Prostate gland (tissue), 2 donors: ENCODE measurements around the gene IRS1.

Source experiments
- POLR2AphosphoS5 ChIP-seq: sonication (generic); formaldehyde crosslinking; IDR thresholded peaks from one replicate; pipeline ENCODE4 v1.6.1; 2017; ENCODE audit warnings: antibody characterized with exemption
- TF ChIP-seq, protein P1 (sequence below), 4 experiments: fragments of 200-600 bp in 2 of 4; fragments of 450-650 bp in 2 of 4; sonication (generic) in 2 of 4; IDR thresholded peaks; 1 replicate in 3 of 4; 2 replicates in 1 of 4; pipeline ENCODE4 v1.5.1; 2016 to 2019; ENCODE audit warnings: antibody characterized with exemption in 4 of 4, mild to moderate bottlenecking in 2 of 4, moderate library complexity in 2 of 4

DNA sequence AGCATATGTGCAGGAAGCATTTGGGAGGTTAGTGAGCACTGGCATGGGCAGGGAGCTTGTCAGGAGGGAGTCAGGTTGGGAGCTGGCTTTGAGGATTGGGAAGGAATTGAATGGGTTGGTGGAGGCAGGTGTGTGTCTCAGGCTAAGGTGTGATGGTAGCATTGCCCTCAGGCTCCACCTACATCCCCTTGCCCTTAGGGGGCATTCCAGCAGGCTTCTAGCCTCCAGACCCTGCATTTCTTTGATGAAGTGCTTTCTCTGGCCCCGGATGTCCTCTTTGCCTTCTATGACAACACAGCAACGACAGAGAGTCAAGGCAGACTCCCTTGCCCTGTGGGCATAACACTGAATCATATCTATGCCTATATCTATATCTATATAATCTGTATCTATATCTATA lies 49.7 kb upstream of the IRS1 start:
- no peak for TF ChIP-seq POLR2AphosphoS5
- TF ChIP-seq, protein P1, sequence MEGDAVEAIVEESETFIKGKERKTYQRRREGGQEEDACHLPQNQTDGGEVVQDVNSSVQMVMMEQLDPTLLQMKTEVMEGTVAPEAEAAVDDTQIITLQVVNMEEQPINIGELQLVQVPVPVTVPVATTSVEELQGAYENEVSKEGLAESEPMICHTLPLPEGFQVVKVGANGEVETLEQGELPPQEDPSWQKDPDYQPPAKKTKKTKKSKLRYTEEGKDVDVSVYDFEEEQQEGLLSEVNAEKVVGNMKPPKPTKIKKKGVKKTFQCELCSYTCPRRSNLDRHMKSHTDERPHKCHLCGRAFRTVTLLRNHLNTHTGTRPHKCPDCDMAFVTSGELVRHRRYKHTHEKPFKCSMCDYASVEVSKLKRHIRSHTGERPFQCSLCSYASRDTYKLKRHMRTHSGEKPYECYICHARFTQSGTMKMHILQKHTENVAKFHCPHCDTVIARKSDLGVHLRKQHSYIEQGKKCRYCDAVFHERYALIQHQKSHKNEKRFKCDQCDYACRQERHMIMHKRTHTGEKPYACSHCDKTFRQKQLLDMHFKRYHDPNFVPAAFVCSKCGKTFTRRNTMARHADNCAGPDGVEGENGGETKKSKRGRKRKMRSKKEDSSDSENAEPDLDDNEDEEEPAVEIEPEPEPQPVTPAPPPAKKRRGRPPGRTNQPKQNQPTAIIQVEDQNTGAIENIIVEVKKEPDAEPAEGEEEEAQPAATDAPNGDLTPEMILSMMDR (IDR thresholded peaks at IDR 0.05): no peak
